ENCODE data around the gene CHRNE. TPM values are rescaled to one million over a fixed set of nuclear protein-coding genes. Genes with fewer than 3 reads are reported as not detected.

Gene CHRNE
- total and polyA plus RNA-seq, 2 experiments from 2014 or later = 0.24 to 1.2 TPM

DNA sequence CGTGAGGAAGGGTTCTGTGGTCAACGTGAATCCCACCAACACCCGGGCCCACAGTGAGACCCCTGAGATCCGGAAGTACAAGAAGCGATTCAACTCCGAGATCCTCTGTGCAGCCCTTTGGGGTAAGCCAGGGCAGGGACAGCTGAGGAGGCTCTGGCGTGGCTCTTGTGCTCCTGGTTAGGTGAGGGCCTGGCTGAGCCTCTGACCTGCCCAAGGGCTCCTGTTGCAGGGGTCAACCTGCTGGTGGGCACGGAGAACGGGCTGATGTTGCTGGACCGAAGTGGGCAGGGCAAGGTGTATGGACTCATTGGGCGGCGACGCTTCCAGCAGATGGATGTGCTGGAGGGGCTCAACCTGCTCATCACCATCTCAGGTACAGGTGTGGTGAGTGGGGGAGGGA, 7.8 kb downstream of the CHRNE start (continued):
- TF ChIP-seq POLR2AphosphoS5 (IDR thresholded peaks at IDR 0.05; ENCODE audit: low read depth) (no peak), EZH2phosphoT487 (IDR thresholded peaks at IDR 0.05; ENCODE audit: unreplicated experiment) (no peak), NANOG (IDR thresholded peaks at IDR 0.05; ENCODE audit: borderline replicate concordance) (no peak), JUNB (IDR thresholded peaks at IDR 0.05; ENCODE audit: unreplicated experiment) (no peak), STAT1 (IDR thresholded peaks at IDR 0.05; ENCODE audit: unreplicated experiment) (no peak), REST (IDR thresholded peaks at IDR 0.05; ENCODE audit: unreplicated experiment) (no peak), ZNF331 (CRISPR knock-in tag; IDR thresholded peaks at IDR 0.05; ENCODE audit: low read depth) (no peak)
- TF ChIP-seq, protein P1, sequence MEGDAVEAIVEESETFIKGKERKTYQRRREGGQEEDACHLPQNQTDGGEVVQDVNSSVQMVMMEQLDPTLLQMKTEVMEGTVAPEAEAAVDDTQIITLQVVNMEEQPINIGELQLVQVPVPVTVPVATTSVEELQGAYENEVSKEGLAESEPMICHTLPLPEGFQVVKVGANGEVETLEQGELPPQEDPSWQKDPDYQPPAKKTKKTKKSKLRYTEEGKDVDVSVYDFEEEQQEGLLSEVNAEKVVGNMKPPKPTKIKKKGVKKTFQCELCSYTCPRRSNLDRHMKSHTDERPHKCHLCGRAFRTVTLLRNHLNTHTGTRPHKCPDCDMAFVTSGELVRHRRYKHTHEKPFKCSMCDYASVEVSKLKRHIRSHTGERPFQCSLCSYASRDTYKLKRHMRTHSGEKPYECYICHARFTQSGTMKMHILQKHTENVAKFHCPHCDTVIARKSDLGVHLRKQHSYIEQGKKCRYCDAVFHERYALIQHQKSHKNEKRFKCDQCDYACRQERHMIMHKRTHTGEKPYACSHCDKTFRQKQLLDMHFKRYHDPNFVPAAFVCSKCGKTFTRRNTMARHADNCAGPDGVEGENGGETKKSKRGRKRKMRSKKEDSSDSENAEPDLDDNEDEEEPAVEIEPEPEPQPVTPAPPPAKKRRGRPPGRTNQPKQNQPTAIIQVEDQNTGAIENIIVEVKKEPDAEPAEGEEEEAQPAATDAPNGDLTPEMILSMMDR (conservative IDR thresholded peaks at IDR 0.05; ENCODE audit: low read depth in 2 of 2) = no peak

- Mint-ChIP-seq H3K4me3 (no peak overlapping the region), H3K27me3 (ENCODE audit: insufficient read depth, low read depth, poor library complexity) (peaks cover 23% of the 10 kb centered on the region), H3K27ac (no peak overlapping the region), H3K36me3 (ENCODE audit: low read depth) (peaks cover 26% of the 10 kb centered on the region), H3K9me3 (no peaks in the 10 kb centered on the region), H3K4me1 (peaks cover 20% of the 10 kb centered on the region)
- Histone ChIP-seq H4K20me1 (replicated peaks; ENCODE audit: insufficient read depth) (no peaks in the 10 kb centered on the region), H3K4me1 (ENCODE audit: insufficient read depth) (peaks cover 5% of the 10 kb centered on the region; the same call in 1 of the 2 replicates), H2AFZ (no peak overlapping the region), H3K27me3 (ENCODE audit: insufficient read depth) (no peaks in the 10 kb centered on the region), H3K4me3 (no peak overlapping the region), H3K9me2 (ENCODE audit: insufficient read depth) (no peaks in the 10 kb centered on the region), H3K79me2 (replicated peaks; ENCODE audit: insufficient read depth) (no peaks in the 10 kb centered on the region), H3K27ac (ENCODE audit: low read depth) (no peak overlapping the region), H3F3A (replicated peaks; ENCODE audit: low read depth) (peaks cover 13% of the 10 kb centered on the region; the same call in 1 of the 2 replicates), H3K36me3 (ENCODE audit: insufficient read depth) (no peaks in the 10 kb centered on the region; the same call in 1 of the 2 replicates), H3K4me2 (no peak overlapping the region)
- ATAC-seq = no peak
- DNase-seq (ENCODE audit: low spot score) = no peak
- no peak for TF ChIP-seq REST (IDR thresholded peaks at IDR 0.05; ENCODE audit: unreplicated experiment)
Observed at GRCh38 chr17:4893721-4894560, 9.0 kb downstream of the CHRNE start.
